GM10266 (cell line): ENCODE data around the gene DOCK1.

Experiments
- DNase-seq: peaks from one replicate; pipeline ENCODE4 v3.0.0; 2012; ENCODE audit errors: extremely low spot score
- TF ChIP-seq, protein P1 (sequence below): IDR thresholded peaks from 2 replicates; pipeline ENCODE4 v1.5.1; 2012; ENCODE audit warnings: mild to moderate bottlenecking, low read depth; ENCODE audit not compliant: control insufficient read depth, insufficient read depth; ENCODE audit errors: missing control alignments

The DOCK1 gene

DNA sequence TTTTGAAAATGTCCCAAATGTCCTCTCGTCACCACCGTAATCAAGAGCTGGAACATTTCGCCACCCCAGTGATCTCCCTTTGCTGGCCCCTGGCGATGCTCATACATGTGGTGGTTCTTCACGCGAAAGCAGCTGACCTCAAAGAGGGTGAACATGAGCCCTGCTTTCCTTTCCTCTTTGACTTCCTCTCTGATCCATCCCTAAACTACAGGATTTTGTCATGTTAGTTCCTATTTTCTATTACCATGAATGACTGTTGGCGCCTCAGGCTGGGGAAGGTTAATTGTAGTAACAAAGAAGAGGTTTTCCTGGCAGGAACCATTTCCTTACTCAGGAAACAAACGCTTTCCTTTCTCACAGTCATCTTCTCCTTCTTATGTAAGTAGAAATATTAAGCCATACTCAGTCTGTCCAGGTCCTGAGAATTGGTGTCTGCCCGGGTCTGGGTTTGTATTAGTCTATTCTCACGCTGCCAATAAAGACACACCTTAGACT is 176.7 kb downstream of the DOCK1 start:
- TF ChIP-seq, protein P1, sequence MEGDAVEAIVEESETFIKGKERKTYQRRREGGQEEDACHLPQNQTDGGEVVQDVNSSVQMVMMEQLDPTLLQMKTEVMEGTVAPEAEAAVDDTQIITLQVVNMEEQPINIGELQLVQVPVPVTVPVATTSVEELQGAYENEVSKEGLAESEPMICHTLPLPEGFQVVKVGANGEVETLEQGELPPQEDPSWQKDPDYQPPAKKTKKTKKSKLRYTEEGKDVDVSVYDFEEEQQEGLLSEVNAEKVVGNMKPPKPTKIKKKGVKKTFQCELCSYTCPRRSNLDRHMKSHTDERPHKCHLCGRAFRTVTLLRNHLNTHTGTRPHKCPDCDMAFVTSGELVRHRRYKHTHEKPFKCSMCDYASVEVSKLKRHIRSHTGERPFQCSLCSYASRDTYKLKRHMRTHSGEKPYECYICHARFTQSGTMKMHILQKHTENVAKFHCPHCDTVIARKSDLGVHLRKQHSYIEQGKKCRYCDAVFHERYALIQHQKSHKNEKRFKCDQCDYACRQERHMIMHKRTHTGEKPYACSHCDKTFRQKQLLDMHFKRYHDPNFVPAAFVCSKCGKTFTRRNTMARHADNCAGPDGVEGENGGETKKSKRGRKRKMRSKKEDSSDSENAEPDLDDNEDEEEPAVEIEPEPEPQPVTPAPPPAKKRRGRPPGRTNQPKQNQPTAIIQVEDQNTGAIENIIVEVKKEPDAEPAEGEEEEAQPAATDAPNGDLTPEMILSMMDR: no peak
- DNase-seq: no peak

DNA sequence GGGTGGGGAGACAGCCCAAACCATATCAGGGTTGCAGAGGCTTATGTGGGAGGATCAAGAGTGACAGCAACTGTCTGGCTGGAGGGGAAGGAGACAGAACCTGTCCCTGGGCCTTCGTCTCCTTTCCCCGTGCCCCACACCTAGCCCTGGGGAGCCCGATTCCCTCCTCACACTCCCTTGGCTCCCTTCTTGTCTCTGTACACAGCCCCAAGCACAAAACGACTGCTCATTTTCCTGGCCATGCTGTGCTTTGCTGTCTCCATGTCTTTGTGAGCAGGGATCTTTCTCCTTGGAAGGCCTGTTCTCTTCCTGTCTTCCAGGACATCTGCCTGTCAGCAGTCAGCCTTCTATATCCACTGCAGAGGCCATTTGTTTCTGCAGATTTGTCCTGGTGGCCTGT is 177.4 kb downstream of the DOCK1 start:
- no peak for DNase-seq
- TF ChIP-seq, protein P1: no peak

DNA sequence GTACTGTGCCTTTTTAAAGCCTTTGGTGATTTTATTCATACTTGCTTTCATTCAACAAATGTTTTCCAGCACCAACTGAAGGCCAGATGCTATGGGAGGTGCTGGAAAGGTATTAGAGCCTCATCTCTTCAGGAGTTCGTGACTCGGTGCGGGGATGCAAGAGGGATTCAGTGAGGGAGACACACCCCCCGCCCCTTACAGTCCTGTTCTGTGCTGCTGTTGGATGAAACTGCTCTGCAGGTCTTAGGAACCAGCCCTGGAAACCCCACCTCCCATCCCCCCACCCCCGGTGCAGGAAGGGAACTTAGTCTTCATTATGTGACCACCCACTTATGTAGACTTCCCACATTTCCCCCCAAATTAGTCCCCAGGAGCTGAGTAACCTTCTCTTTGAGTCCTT is 180.7 kb downstream of the DOCK1 start:
- no peak for DNase-seq
- TF ChIP-seq, protein P1: no peak

DNA sequence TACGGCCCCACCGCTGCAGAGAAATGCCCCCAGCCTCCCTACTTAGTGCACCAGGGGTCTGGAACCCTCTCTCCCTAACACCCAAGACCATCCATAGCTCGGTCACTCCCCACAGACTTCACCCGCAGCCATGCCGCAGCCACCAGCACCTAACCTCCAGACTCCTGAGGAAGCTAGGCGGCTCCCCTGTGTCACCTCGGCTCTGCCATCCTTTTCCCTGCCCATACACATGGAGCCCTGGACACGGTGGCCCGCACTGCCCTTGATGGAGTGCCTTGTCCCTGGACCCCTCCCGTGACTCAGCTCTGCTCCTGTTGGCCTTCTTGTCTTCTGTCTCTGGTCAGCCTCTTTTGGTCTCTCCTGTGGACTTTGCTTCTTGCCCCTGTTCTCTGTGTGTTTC is 183.7 kb downstream of the DOCK1 start:
- TF ChIP-seq, protein P1: no peak
- DNase-seq: no peak

DNA sequence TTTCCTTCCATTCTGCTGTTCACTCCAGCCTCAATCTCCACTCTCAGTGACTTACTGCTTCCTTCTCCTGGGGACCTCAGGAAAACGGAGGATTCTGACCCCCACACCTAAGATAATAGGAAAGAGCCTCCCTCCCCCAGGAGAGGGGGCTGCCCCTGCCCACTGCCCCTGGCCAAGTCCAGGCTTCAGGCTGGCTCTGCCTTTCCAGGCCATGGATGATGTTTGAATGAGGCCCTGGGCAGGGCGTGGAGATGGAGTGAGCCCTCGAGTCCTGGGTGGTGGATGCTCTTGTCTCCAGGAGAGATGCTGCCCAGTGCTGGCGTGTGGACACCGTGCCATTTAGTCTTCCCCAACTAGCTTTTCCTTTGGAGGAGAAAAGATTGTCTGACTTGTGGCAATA is 184.2 kb downstream of the DOCK1 start:
- TF ChIP-seq, protein P1: no peak

DNA sequence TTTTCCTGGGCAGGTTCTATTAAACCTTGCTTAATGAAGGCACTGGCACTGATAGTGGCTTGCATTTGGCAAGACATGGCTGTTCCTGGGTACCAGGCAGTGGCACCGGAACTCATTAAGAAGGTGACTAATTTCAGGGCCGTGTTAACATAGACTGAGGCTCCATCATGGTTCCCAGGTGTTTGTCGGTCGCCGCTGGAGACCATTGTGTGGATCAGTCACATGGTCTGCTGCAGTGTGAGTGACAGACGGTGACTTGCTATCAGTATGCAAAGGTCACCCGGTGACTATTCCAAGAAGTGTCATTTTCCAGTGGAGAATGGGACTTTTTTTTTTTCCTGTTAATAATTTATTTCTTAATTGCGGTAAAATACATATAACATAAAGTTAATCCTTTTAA is 184.9 kb downstream of the DOCK1 start:
- no peak for DNase-seq
- TF ChIP-seq, protein P1: no peak

More for the DNA sequence above, 184.2 kb downstream of the DOCK1 start:
- DNase-seq: no peak

DNA sequence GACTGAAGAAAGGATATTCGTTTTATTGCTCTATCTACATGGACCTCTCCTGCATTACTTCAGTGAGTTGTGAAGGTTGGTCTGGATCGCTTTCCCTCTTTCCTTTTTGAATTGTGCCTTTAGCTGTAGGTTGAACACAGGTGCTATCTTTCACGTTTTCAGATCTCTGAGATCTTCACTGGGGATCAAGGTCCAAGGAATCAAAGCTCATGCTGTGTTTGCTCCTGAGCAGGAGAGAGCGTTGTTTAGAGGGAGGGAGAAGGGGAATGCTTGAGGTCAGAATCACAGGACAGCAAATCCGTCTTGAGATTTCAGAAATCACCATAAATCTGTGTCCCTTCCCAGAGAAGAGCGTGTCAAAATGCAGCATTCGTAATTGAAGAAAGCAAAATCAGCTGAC is 186.1 kb downstream of the DOCK1 start:
- TF ChIP-seq, protein P1: no peak

More for the DNA sequence above, 186.1 kb downstream of the DOCK1 start:
- no peak for DNase-seq
